Ramos (cell line): ENCODE measurements around the gene GPR148.
"Not testable (repeated sequence)": the region's sequence is repeated elsewhere in the genome, so short reads cannot be mapped to it uniquely, and the experiment has no call there.

Source experiments
- in situ Hi-C: fragments of 300-500 bp; cut with MboI; formaldehyde crosslinking; loops from one replicate; pipeline ENCODE4 v1.14.3; 2022; ENCODE audit warnings: low sequenced_read_pairs; ENCODE audit not compliant: unreplicated experiment

GPR148 gene

DNA sequence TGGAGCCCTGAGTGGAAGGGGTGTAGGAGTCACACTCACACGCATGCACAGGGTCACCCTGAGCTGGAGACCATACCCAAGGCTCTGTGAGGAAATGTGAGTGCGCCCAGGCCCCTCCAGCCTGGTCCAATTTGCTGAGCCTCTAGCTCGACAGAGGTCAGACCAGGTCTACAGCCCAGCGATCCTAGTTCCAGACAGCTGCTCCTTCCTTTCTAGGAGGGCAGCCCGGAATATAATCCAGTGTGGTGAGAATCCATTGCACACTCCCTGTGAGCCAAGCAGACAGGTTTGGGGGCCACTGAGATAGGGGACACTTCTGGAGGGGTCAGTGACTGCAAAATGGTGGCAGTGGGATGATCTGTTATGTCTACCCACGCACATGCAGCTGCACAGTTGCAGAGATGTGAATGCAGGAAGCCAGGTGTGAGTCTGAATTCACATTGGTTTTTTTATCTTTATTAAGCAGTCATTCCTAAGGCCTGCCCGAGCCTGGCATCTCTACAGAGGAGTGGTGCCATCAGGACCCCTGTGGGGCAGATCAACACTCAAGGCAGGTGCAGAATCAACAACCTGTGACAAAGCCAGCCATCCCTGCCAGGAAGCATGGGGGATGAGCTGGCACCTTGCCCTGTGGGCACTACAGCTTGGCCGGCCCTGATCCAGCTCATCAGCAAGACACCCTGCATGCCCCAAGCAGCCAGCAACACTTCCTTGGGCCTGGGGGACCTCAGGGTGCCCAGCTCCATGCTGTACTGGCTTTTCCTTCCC, at the start of gene GPR148:
Gene GPR148, plus strand, starts transcription at position 522 of the 768 bp plus-strand sequence. Its CDS starts 82 bp downstream, at position 604.
- in situ Hi-C loops = no loop called here

DNA sequence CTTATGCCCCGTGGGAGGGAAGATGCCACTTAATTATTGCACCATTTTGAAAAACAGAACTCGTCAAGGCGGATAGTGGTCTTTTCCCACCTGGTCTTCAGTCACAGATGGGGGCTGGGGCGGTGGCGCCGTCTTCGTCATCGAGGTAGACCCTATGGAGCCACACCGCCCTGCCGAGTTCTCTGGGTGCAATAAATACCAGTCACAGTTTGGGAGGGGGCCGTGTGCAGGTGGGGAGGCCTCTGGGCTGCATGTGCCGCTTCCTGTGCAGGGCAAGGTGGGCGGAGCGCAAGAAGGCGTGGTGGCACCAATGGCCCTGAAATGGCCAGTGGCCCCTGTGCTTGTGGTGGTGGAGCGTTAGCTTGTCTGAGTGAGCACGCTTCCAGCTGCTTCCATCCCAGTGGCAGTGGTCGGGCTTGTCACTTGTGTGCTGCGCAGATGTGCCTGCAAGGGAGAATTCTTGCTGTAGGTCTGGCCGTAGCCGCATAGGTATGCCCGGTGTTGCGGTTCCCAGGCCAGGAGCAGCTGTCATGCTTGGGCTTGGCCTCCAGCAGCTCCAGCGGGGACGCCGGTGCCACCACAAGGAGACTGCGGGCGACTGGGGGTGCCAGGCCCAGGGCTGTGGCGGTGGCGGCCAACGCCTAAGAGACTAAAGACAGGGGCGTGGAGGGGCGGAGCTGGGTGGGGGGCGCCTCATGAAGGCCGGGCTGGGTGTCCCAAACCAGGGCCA, 36.7 kb upstream of the GPR148 start:
- in situ Hi-C loops = not testable (repeated sequence)

DNA sequence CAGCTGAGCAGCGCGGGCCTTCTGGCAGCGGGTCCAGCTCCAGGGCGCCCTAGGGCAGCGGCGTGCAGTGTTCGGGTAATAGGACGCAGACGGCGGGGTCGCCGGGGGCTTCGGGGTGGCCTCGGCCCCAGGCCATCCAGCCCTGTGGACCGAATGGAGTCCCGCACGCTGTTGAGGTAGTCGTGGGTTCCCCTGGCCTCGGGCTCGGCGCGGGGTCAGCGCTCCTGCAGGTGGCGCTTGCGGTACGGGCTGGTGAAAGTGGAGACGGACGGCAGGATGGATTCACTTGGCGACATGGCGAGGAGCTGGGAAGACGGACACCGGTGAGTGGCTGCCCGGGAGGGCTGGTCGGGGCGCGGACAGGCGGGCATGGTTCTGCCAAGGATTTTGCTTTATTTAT, 35.4 kb upstream of the GPR148 start:
- in situ Hi-C loops = not testable (repeated sequence)

GRCh38 chr2:130703250-130703649, 25.6 kb upstream of the GPR148 start:
- in situ Hi-C loops = not testable (repeated sequence)

DNA sequence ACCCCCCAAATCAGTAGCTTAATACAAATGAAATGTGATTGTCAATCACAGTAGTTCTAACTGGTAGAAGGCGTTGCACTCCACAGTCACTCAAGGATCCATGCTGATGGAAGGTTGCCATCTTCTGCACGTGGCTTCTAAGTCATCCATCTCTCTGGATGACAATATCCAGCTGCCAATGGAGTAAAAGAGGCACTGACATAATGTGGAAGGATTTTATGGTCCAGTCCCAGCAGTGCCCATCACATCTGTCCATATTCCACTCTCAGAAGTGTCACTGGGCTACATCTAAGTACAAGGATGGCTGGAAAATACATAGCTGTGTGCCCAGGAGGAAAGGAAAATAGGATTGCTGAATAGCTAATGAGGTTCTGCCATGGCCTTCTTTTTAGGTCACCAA, 14.1 kb upstream of the GPR148 start:
- in situ Hi-C loops = not testable (repeated sequence)

DNA sequence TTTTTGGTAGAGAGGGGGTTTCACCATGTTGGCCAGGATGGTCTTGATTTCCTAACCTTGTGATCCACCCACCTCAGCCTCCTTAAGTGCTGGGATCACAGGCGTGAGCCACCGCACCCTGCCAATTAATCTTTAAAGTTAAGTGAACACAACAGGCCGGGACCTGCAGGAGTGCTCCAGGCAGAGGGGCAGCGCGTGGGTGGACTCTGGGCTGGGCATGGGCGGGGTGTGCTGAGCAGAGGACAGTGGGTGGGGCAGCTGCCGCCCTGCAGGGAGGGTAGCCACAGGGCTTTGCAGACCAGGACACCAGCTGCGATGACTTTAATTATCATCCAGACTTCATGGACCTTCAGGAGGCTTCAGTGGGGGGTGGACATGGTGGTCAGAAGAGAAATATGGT, 8.8 kb upstream of the GPR148 start:
- in situ Hi-C loops = no loop called here

- in situ Hi-C loops = no loop called here
Measured at GRCh38 chr2:130720528-130720927, 8.3 kb upstream of the GPR148 start.

DNA sequence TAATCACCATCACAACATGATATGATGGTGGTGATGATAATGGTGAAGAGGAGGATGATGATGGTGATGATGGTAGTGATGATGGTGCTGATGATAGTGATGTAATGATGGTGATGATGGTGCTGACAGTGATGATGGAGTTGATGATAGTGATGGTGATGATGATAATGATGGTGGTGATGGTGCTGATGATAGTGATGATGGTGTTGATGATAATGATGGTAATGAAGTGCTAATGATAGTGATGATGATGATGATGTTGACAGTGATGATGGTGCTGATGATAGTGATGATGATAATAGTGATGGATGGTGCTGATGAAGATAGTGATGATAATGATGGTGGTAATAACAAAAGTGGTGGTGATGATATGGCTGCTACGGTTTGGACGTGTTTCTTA, 4.4 kb upstream of the GPR148 start:
- in situ Hi-C loops = no loop called here

DNA sequence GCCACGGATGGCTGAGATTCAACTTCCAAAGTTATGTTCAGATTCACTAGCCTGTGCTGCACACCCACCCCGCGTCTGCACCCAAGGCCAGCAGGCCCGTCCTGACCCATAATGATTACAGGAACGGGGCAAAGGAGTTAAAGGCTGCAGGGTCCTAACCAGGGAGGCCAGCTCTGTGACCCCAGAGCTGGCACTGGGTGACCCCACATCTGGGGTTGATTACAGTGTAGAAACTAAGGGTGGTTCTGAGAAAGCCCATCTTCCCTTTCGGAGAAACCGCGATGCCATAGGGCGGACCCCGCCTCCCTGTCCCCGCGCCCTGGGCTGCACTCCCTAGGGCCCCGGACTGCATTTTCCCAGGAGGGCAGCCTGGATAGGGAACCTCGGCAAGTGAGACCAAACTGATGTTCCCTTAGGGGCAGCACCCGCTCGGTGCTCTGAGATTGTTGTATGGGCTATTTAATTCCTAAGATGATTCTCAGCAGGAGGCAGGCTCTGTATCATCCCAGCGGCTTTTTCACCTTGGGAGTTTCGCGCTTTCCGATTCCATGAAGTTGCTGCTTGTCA, 2.2 kb upstream of the GPR148 start:
- in situ Hi-C loops = no loop called here

DNA sequence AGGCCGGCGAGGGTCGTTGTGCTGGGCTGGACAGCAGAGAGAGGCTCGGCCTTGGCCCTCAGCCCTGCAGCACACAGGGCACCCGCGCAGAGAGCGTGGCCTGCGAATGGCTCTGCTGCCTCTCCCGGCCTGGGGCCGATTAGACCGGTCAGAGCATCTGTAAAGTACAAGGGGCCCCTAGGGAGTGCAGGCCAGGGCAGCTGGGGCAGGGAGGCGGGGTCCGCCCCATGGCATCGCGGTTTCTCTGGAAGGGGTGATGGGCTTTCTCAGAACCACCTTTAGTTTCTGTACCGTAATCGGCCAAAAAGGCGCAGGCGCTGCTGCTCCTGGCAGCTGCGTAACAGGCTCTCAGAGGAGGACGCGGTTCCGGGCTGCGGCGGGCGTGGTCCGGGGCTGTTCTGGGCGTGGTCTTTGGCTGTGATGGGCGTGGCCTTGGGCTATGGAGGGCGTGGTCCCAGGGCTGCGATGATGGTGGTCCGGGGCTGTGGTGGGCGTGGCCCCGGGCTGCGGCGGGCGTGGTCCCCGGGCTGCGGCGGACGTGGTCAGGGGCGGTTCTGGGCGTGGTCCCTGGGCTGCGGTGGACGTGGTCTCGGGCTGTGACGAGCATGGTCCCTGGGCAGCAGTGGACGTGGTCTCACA, 1.5 kb upstream of the GPR148 start:
- in situ Hi-C loops = no loop called here

- in situ Hi-C loops = no loop called here
Measured at GRCh38 chr2:130728007-130728454, 839 bp upstream of the GPR148 start.

- in situ Hi-C loops = no loop called here
Measured at GRCh38 chr2:130729322-130730299, 741 bp downstream of the GPR148 start.

DNA sequence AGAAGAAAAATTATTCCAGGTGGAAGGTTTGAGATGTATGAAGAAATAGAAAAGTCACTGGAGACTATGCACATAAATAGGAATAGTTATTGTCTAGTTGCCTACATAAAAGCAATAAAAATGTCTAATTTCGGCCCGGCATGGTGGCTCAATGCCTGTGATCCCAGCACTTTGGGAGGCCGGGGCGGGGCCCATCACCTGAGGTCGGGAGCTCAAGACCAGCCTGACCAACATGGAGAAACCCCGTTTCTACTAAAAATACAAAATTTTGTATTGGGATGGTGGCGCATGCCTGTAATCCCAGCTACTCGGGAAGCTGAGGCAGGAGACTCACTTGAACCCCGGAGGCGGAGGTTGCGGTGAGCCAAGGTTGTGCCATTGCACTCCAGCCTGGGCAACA, 3.4 kb downstream of the GPR148 start:
- in situ Hi-C loops = not testable (repeated sequence)

DNA sequence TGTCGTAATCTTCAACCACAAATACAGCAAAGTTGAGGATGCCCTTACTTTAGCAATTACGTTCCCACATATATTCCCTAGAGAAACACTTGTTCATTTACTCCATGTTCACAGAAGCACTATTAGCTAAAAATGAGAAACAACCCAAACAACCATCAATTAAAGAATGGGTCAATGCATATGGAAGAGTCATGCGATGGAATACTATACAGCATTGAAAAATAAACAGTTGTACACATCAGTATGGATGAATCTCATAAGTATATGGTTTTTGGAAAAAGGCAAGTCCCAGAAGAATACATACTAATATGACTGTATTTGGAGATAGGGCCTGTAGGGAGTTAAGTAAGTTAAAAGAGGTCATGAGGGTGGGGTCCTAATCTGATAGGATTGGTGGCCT, 6.3 kb downstream of the GPR148 start:
- in situ Hi-C loops = no loop called here

GRCh38 chr2:130736487-130736886, 7.6 kb downstream of the GPR148 start:
- in situ Hi-C loops = no loop called here

DNA sequence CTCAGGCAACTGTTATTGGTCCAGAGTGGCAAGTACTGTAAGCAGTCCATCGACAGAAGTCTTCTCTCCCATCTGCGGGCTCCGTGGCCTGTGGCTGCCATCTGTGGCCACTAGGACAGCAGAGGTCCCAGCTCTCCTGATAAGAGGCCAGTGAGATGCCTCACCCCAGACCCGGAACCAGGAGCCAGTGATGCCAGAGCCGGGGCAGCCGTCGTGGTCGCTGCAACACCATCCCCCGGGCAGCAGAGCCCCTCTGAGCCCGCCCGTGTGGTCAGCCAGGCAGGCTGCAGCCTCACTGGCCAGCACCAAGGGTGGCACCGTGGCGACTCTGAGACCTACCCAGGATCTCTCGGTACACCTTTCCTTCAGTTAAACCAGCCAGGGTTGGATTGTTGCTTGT, 8.7 kb downstream of the GPR148 start:
- in situ Hi-C loops = no loop called here

- in situ Hi-C loops = no loop called here
Measured at GRCh38 chr2:130740671-130741070, 11.8 kb downstream of the GPR148 start.

- in situ Hi-C loops = no loop called here
Measured at GRCh38 chr2:130743278-130743677, 14.4 kb downstream of the GPR148 start.

DNA sequence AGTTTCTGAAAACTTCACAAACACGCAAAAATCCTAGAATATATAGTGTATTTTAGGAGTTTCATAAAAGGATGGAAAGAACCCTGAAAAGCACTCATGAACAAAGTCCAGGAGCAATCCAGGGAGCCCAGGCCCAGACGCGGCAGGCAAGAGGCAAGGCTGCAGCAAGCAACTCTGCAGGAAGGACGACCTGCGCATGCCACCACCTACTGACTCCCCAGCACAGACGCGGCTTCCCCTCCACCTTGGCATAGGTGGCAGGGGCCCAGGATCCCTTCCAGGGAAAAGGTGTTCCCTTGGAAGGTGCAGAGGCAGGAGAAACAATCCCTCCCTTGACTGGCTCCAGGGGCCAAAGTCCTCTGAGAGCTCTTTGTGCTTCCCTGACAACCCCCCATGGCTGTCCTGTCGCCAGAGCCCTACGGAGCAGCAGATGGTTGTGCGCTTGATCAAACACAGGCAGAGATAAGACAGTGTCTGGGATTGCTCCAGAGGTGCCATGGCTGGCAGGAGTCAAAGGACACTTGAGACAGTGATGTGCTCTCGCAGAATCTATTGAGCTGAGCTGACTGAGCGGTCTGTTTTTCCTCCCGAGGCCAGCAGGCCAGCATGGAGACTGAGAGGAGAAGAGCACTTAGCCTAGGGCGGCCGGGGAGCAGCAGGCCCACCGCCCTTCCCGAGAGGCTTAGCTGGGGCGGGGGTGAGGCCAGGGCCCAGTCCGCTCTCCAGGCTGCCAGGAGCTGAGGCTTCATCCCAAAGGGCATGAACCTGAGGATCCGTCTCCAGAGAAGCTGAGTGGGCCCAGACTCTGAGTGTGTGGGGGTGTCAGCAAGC, 15.6 kb downstream of the GPR148 start:
- in situ Hi-C loops = no loop called here
